B cell (primary cell): ENCODE measurements around the gene NBEA. TPM values are rescaled to one million over a fixed set of nuclear protein-coding genes. Genes with fewer than 3 reads are reported as not detected.

Source experiments
- ATAC-seq: fragments of 200-7000 bp; cut with Tn5 transposase; one replicate; pipeline ENCODE4 v1.10.0; 2021; ENCODE audit warnings: low read depth, mild to moderate bottlenecking, moderate number of reproducible peaks, moderate library complexity
- CTCF ChIA-PET: fragments of 350-600 bp; sonication (Branson Sonifier 250); formaldehyde crosslinking; loops from one replicate; lab custom pipeline; 2021; ENCODE audit warnings: antibody characterized with exemption, inconsistent platforms; lab: Charles Lee
- POLR2A ChIA-PET: fragments of 350-600 bp; sonication (Branson Sonifier 250); formaldehyde crosslinking; loops from one replicate; lab custom pipeline; 2021; ENCODE audit warnings: antibody characterized with exemption; lab: Charles Lee
- DNase-seq: peaks from one replicate; pipeline ENCODE4 v3.0.0; 2013
- H2AFZ ChIP-seq: 2 replicates; pipeline ENCODE4 v1.6.1; 2012; ENCODE audit warnings: mild to moderate bottlenecking, low read depth, low read length; ENCODE audit not compliant: insufficient read depth, poor library complexity, severe bottlenecking
- H3K27ac ChIP-seq, 2 donors: 1 replicate in 1 of 2; 2 replicates in 1 of 2; pipeline ENCODE4 v1.5.1; 2012 to 2013; ENCODE audit warnings: low read length in 2 of 2, mild to moderate bottlenecking in 2 of 2, moderate library complexity in 1 of 2
- H3K27me3 ChIP-seq, 4 experiments: fragments of 200-600 bp in 1 of 4; sonication (generic) in 1 of 4; replicated peaks in 1 of 4; 1 replicate in 2 of 4; 2 replicates in 2 of 4; pipeline versions ENCODE4 v1.6.1 to v1.7.0; 2013 to 2016; ENCODE audit warnings: low read length in 3 of 4, mild to moderate bottlenecking in 2 of 4, mixed read lengths in 1 of 4, moderate library complexity in 1 of 4; ENCODE audit not compliant: insufficient read depth in 4 of 4, control insufficient read depth in 3 of 4; ENCODE audit errors: control extremely low read depth in 1 of 4
- H3K36me3 ChIP-seq, 2 experiments: replicated peaks in 1 of 2; 1 replicate in 1 of 2; 2 replicates in 1 of 2; pipeline versions ENCODE4 v1.6.1 to v1.7.1; 2013; ENCODE audit warnings: low read length in 1 of 2; ENCODE audit not compliant: insufficient read depth in 2 of 2, control insufficient read depth in 1 of 2; ENCODE audit errors: control extremely low read depth in 1 of 2, extremely low read depth in 1 of 2
- H3K4me1 ChIP-seq, 2 donors: fragments of 200-600 bp in 1 of 2; sonication (generic) in 1 of 2; 1 replicate in 1 of 2; 2 replicates in 1 of 2; pipeline versions ENCODE4 v1.5.1 to v1.6.1; 2013 to 2017; ENCODE audit warnings: low read length in 2 of 2; ENCODE audit not compliant: control insufficient read depth in 2 of 2, insufficient read depth in 2 of 2
- H3K4me2 ChIP-seq: replicated peaks from 2 replicates; pipeline ENCODE3; 2012; ENCODE audit warnings: mild to moderate bottlenecking, low read depth, low read length; ENCODE audit not compliant: poor library complexity, severe bottlenecking
- H3K4me3 ChIP-seq, 5 experiments: fragments of 200-600 bp in 1 of 5; sonication (generic) in 1 of 5; 1 replicate in 3 of 5; 2 replicates in 2 of 5; pipeline versions ENCODE4 v1.5.1 to v1.7.0; 2011 to 2016; ENCODE audit warnings: low read length in 4 of 5, mild to moderate bottlenecking in 4 of 5, low read depth in 2 of 5, control low read depth in 1 of 5, moderate library complexity in 1 of 5; ENCODE audit not compliant: insufficient read depth in 1 of 5; ENCODE audit errors: control extremely low read depth in 1 of 5, extremely low read depth in 1 of 5
- H3K79me2 ChIP-seq: fragments of 200-600 bp; sonication (generic); one replicate; pipeline ENCODE4 v1.6.0; 2016; ENCODE audit warnings: low read length; ENCODE audit not compliant: control insufficient read depth, insufficient read depth
- H3K9ac ChIP-seq: fragments of 200-600 bp; sonication (generic); 2 replicates; pipeline ENCODE4 v1.6.1; 2017; ENCODE audit warnings: mild to moderate bottlenecking, low read length, moderate library complexity
- H3K9me3 ChIP-seq, 3 donors: one replicate each; pipeline versions ENCODE4 v1.6.1 to v1.7.1; 2013; ENCODE audit warnings: low read length in 2 of 3; ENCODE audit not compliant: control insufficient read depth in 2 of 3, insufficient read depth in 1 of 3; ENCODE audit errors: control extremely low read depth in 1 of 3
- H4K20me1 ChIP-seq: 2 replicates; pipeline ENCODE4 v1.6.0; 2012; ENCODE audit warnings: mild to moderate bottlenecking, low read length; ENCODE audit not compliant: insufficient read depth, control insufficient read depth, poor library complexity, severe bottlenecking
- H3K27ac Mint-ChIP-seq: one replicate; pipeline ENCODE4 v1.8.0; 2021; ENCODE audit warnings: mixed read lengths
- H3K27me3 Mint-ChIP-seq: one replicate; pipeline ENCODE4 v1.8.0; 2021; ENCODE audit warnings: mixed read lengths
- H3K4me1 Mint-ChIP-seq: one replicate; pipeline ENCODE4 v1.8.0; 2021; ENCODE audit warnings: mixed read lengths
- H3K4me3 Mint-ChIP-seq: one replicate; pipeline ENCODE4 v1.8.0; 2021; ENCODE audit warnings: mixed read lengths
- H3K9me3 Mint-ChIP-seq: one replicate; pipeline ENCODE4 v1.8.0; 2022; ENCODE audit warnings: mixed read lengths; ENCODE audit not compliant: insufficient read depth
- CTCF ChIP-seq: fragments of 200-600 bp; IDR thresholded peaks from one replicate; pipeline ENCODE4 v1.8.0; 2022; ENCODE audit warnings: antibody characterized with exemption, mild to moderate bottlenecking
- EZH2 ChIP-seq: IDR thresholded peaks from 2 replicates; pipeline ENCODE4 v1.6.1; 2012; ENCODE audit warnings: borderline replicate concordance, low read depth, mild to moderate bottlenecking, moderate library complexity, low read length; ENCODE audit not compliant: insufficient read depth, poor library complexity, severe bottlenecking
- WGBS: methylation state at CpG from one replicate; pipeline ENCODE4 v1.1.5; 2013; ENCODE audit warnings: missing lambda C conversion rate; ENCODE audit not compliant: insufficient coverage; 5-methylcytosine and 5-hydroxymethylcytosine counted together
- intact Hi-C: fragments of 100-400 bp; cut with micrococcal nuclease; formaldehyde crosslinking; loops from one replicate; pipeline ENCODE4 v1.10.0; 2022
- polyA plus RNA-seq: library from polyadenylated mRNA; depleted of rRNA; stranded (reverse); fragments of >200 nt; gene quantifications from 2 replicates; pipeline ENCODE4 v1.2.3, GENCODE V29; 2012
- total RNA-seq, 2 donors: library from RNA; stranded (reverse); fragments of 120-200 nt in 1 of 2; gene quantifications; 1 replicate in 1 of 2; 2 replicates in 1 of 2; pipeline versions ENCODE4 v1.2.3 to v1.2.4, GENCODE V29; 2013 to 2022

NBEA gene
- total and polyA plus RNA-seq, 2 donors (not counting 1 experiment from before 2014, with no cell fraction given) = 1.5 to 10.7 TPM

- POLR2A ChIA-PET = no interaction called here
- Histone ChIP-seq H4K20me1 (no peaks in the 10 kb centered on the region), H3K9me3 (no peaks in the 10 kb centered on the region), H3K4me3 (no peak overlapping the region), H3K4me2 (no peak overlapping the region), H3K36me3 (no peaks in the 10 kb centered on the region), H3K27me3 (no peaks in the 10 kb centered on the region), H2AFZ (no peak overlapping the region), H3K27ac (no peak overlapping the region), H3K4me1 (no peaks in the 10 kb centered on the region), H3K79me2 (no peaks in the 10 kb centered on the region), H3K9ac (no peak overlapping the region)
- no peak for ATAC-seq
- no peak for DNase-seq
- H3K27ac Mint-ChIP-seq = no peak overlapping the region
- no peaks in the 10 kb centered on the region for H3K9me3 Mint-ChIP-seq
- intact Hi-C loops = no loop called here
- no peaks in the 10 kb centered on the region for H3K27me3 Mint-ChIP-seq
- no peaks in the 10 kb centered on the region for H3K4me1 Mint-ChIP-seq
- TF ChIP-seq EZH2 (no peak), CTCF (no peak)
- CTCF ChIA-PET = no interaction called here
- no peak overlapping the region for H3K4me3 Mint-ChIP-seq
- no CpG with 5 or more reads among the region's 1 CpG for WGBS
These were observed 17.4 kb downstream of the NBEA start for GRCh38 chr13:34959489-34959888.

GRCh38 chr13:34964558-34964957 lies 22.5 kb downstream of the NBEA start:
- Histone ChIP-seq H3K36me3 (no peaks in the 10 kb centered on the region), H3K4me2 (no peak overlapping the region), H2AFZ (no peak overlapping the region), H3K9ac (no peak overlapping the region), H3K4me1 (no peaks in the 10 kb centered on the region), H3K27me3 (no peaks in the 10 kb centered on the region), H3K79me2 (no peaks in the 10 kb centered on the region), H3K4me3 (no peak overlapping the region), H3K27ac (no peak overlapping the region), H4K20me1 (no peaks in the 10 kb centered on the region), H3K9me3 (no peaks in the 10 kb centered on the region)
- ChIA-PET POLR2A (no interaction called here), CTCF (no interaction called here)
- Mint-ChIP-seq H3K27me3 (no peaks in the 10 kb centered on the region), H3K9me3 (no peaks in the 10 kb centered on the region), H3K27ac (no peak overlapping the region), H3K4me3 (no peak overlapping the region), H3K4me1 (no peaks in the 10 kb centered on the region)
- DNase-seq (no peak), ATAC-seq (no peak)
- TF ChIP-seq CTCF (no peak), EZH2 (no peak)
- 85% methylated on average over 2 of the region's 4 CpGs for WGBS
- intact Hi-C loops = no loop called here
